Measurements from ENCODE around the gene SIRPB2.

The SIRPB2 gene

GRCh38 chr20:1491281-1491840 lies at the start of gene SIRPB2:
Gene SIRPB2, minus strand, starts transcription at chr20:1491420. Its CDS starts 61 bp downstream, at chr20:1491359.
- no peak for DNase-seq (ENCODE audit: low read depth)

GRCh38 chr20:1539816-1540419 lies 48.7 kb upstream of the SIRPB2 start:
- DNase-seq (ENCODE audit: low read depth): no peak

- DNase-seq (ENCODE audit: low read depth): no peak
Observed at GRCh38 chr20:1538655-1539054, 47.4 kb upstream of the SIRPB2 start.

GRCh38 chr20:1537731-1538058 lies 46.5 kb upstream of the SIRPB2 start:
- DNase-seq (ENCODE audit: low read depth): no peak

GRCh38 chr20:1536893-1537730 lies 45.9 kb upstream of the SIRPB2 start:
- no peak for DNase-seq (ENCODE audit: low read depth)

- DNase-seq (ENCODE audit: low read depth): no peak
Observed at GRCh38 chr20:1535420-1536175, 44.4 kb upstream of the SIRPB2 start.

GRCh38 chr20:1534526-1534925 lies 43.3 kb upstream of the SIRPB2 start:
- DNase-seq (ENCODE audit: low read depth): no peak

GRCh38 chr20:1533059-1533458 lies 41.8 kb upstream of the SIRPB2 start:
- no peak for DNase-seq (ENCODE audit: low read depth)

- DNase-seq (ENCODE audit: low read depth): no peak
Observed at GRCh38 chr20:1528811-1529210, 37.6 kb upstream of the SIRPB2 start.

GRCh38 chr20:1527923-1528322 lies 36.7 kb upstream of the SIRPB2 start:
- no peak for DNase-seq (ENCODE audit: low read depth)

GRCh38 chr20:1526896-1527295 lies 35.7 kb upstream of the SIRPB2 start:
- no peak for DNase-seq (ENCODE audit: low read depth)

- no peak for DNase-seq (ENCODE audit: low read depth)
Observed at GRCh38 chr20:1526310-1526709, 35.1 kb upstream of the SIRPB2 start.

GRCh38 chr20:1524004-1524403 lies 32.8 kb upstream of the SIRPB2 start:
- no peak for DNase-seq (ENCODE audit: low read depth)

- no peak for DNase-seq (ENCODE audit: low read depth)
Observed at GRCh38 chr20:1517010-1517409, 25.8 kb upstream of the SIRPB2 start.

- no peak for DNase-seq (ENCODE audit: low read depth)
Observed at GRCh38 chr20:1513801-1514200, 22.6 kb upstream of the SIRPB2 start.

- DNase-seq (ENCODE audit: low read depth): no peak
Observed at GRCh38 chr20:1509237-1509636, 18.0 kb upstream of the SIRPB2 start.

- DNase-seq (ENCODE audit: low read depth): no peak
Observed at GRCh38 chr20:1508574-1508973, 17.4 kb upstream of the SIRPB2 start.

GRCh38 chr20:1507276-1507675 lies 16.1 kb upstream of the SIRPB2 start:
- no peak for DNase-seq (ENCODE audit: low read depth)

GRCh38 chr20:1505871-1506270 lies 14.7 kb upstream of the SIRPB2 start:
- DNase-seq (ENCODE audit: low read depth): no peak

GRCh38 chr20:1505361-1505760 lies 14.1 kb upstream of the SIRPB2 start:
- no peak for DNase-seq (ENCODE audit: low read depth)

- DNase-seq (ENCODE audit: low read depth): no peak
Observed at GRCh38 chr20:1503564-1504227, 12.5 kb upstream of the SIRPB2 start.

- no peak for DNase-seq (ENCODE audit: low read depth)
Observed at GRCh38 chr20:1500496-1500895, 9.3 kb upstream of the SIRPB2 start.
